ENCODE results near the gene POFUT1.
A peak's percentile ranks its signal among the peaks of the same experiment; 100 is the strongest.

The POFUT1 gene

DNA sequence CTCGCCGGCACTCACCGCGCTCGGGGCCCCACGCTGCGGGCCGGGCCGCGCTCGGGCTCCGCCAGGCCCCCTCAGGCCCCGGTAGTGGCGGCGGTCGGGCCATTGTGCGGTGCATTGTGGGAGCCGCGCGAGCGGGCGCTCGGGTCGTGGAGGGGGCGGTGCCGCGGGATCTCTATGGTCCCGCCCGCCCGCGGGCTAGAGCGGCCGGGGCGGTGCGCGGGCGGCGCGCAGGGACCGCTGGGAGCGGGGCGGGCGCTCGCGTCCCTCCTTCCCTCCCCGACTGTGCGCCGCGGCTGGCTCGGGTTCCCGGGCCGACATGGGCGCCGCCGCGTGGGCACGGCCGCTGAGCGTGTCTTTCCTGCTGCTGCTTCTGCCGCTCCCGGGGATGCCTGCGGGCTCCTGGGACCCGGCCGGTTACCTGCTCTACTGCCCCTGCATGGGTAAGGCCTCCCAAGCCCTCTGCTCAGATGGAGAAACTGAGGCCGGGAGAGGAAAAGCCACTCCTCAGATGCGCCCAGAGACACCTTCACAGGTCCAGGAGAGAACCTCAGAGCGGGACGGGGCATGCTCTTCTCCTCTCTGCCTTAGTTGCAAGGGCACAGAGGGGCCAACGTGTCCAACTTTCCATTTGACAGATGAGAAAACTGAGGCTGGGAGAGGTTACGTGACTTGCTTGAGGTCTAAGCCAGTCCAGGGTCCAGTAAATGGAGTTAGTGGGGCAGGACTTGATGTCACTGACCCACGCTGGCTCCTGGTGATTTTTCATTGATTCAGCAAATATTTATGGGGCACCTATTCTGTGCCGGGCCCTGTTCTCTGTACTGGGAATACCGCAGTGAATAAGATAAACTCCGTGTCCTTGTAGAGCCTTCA is at the start of gene POFUT1, which contains the start of gene PLAGL2:
Gene POFUT1, plus strand, starts transcription at position 255 of the 873 bp plus-strand sequence. Its CDS starts 62 bp downstream, at position 317.
Gene PLAGL2, minus strand, starts transcription at position 118 of the 873 bp plus-strand sequence. CDS start 5,565 bp downstream, outside the sequence.
- Histone ChIP-seq H3K4me3 (ENCODE audit: low read length) (peak within 1 kb of the TSS; percentile 98), H3K27me3 (replicated peaks; ENCODE audit: control insufficient read depth, insufficient read depth, low read length) (no peaks in the 10 kb centered on the region), H3K9me3 (ENCODE audit: control insufficient read depth, low read length) (no peaks in the 10 kb centered on the region), H3K4me1 (ENCODE audit: control insufficient read depth, insufficient read depth, low read length) (peaks cover 53% of the 10 kb centered on the region), H3K9ac (ENCODE audit: low read length) (peak within 1 kb of the TSS; percentile 99), H3K36me3 (ENCODE audit: control insufficient read depth, insufficient read depth, low read length, severe bottlenecking) (peaks cover 23% of the 10 kb centered on the region)
- DNase-seq (ENCODE audit: low read depth), result peak; percentile 97

DNA sequence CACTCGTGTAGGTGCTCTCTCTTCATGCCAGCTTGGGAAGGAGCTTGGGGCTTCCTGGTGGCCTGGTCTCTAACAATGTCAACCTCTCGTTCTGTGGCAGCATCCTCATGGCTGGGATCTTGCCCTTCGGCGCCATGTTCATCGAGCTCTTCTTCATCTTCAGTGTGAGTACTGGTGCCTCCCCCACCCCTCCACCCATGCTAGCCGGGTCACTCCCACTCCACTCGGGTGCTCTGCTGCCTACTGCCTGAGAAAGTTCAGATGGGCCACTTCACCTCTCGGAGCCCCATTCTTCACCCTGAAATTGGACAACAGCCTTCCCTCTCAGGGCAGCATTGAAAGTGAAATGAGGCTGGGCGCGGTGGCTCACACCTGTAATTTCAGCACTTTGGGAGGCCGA is 49.3 kb upstream of the POFUT1 start:
- H3K36me3 ChIP-seq (ENCODE audit: control insufficient read depth, insufficient read depth, low read length, severe bottlenecking), result peaks cover 68% of the 10 kb centered on the region

DNA sequence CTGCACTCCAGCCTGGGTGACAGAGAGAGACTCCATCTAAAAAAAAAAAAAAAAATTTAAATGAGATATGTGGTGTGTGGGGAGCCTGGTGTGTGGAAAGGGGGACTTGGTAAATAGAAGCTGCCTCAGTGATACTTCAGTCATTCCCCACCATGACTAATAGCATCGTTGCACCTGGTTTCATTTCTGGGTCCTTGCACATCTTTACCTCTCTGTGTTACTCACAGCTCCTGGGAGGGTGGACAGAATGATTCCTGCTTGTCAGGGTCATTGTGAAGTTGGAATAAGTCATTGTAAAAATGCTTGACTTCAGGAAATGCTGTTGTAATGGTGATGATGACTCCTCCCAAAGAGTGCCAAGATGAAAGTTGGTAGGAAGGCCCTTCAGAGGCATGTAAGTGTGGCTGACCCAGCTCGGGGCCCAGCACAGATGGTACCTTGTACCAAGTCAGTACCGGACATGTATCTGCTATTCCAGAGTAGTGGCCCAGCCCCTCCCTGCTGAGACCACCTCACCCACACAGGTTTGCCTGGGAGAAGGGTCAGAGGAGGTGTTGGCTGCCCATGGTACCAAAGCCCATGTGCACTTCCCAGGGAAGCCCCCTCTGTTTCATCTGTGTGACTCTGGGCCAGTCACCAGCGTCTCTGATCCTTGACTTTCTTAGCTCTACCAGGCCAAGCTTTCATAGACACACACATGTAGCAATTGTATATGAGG is 48.6 kb upstream of the POFUT1 start:
- no peak for DNase-seq (ENCODE audit: low read depth)

More for the DNA sequence above, 49.3 kb upstream of the POFUT1 start:
- no peaks in the 10 kb centered on the region for H3K9me3 ChIP-seq (ENCODE audit: control insufficient read depth, low read length)
- no peak for DNase-seq (ENCODE audit: low read depth)
- H3K27me3 ChIP-seq (replicated peaks; ENCODE audit: control insufficient read depth, insufficient read depth, low read length), result no peaks in the 10 kb centered on the region
- H3K4me1 ChIP-seq (ENCODE audit: control insufficient read depth, insufficient read depth, low read length), result peaks cover 14% of the 10 kb centered on the region
- no peak overlapping the region for H3K9ac ChIP-seq (ENCODE audit: low read length)
- H3K4me3 ChIP-seq (ENCODE audit: low read length), result no peak overlapping the region

GRCh38 chr20:32159766-32160221 is 47.9 kb upstream of the POFUT1 start:
- Histone ChIP-seq H3K27me3 (replicated peaks; ENCODE audit: control insufficient read depth, insufficient read depth, low read length) (no peaks in the 10 kb centered on the region), H3K4me1 (ENCODE audit: control insufficient read depth, insufficient read depth, low read length) (peaks cover 11% of the 10 kb centered on the region), H3K9ac (ENCODE audit: low read length) (no peak overlapping the region), H3K4me3 (ENCODE audit: low read length) (no peak overlapping the region), H3K36me3 (ENCODE audit: control insufficient read depth, insufficient read depth, low read length, severe bottlenecking) (peaks cover 65% of the 10 kb centered on the region), H3K9me3 (ENCODE audit: control insufficient read depth, low read length) (no peaks in the 10 kb centered on the region)
- DNase-seq (ENCODE audit: low read depth), result no peak

More for the DNA sequence above, 48.6 kb upstream of the POFUT1 start:
- Histone ChIP-seq H3K27me3 (replicated peaks; ENCODE audit: control insufficient read depth, insufficient read depth, low read length) (no peaks in the 10 kb centered on the region), H3K4me1 (ENCODE audit: control insufficient read depth, insufficient read depth, low read length) (peaks cover 14% of the 10 kb centered on the region), H3K9ac (ENCODE audit: low read length) (no peak overlapping the region), H3K36me3 (ENCODE audit: control insufficient read depth, insufficient read depth, low read length, severe bottlenecking) (peaks cover 62% of the 10 kb centered on the region), H3K9me3 (ENCODE audit: control insufficient read depth, low read length) (no peaks in the 10 kb centered on the region), H3K4me3 (ENCODE audit: low read length) (no peak overlapping the region)

- H3K4me1 ChIP-seq (ENCODE audit: control insufficient read depth, insufficient read depth, low read length), result peaks cover 5% of the 10 kb centered on the region
- H3K4me3 ChIP-seq (ENCODE audit: low read length), result no peak overlapping the region
- H3K9ac ChIP-seq (ENCODE audit: low read length), result no peak overlapping the region
- DNase-seq (ENCODE audit: low read depth), result no peak
- no peaks in the 10 kb centered on the region for H3K9me3 ChIP-seq (ENCODE audit: control insufficient read depth, low read length)
- H3K36me3 ChIP-seq (ENCODE audit: control insufficient read depth, insufficient read depth, low read length, severe bottlenecking), result peaks cover 70% of the 10 kb centered on the region
- H3K27me3 ChIP-seq (replicated peaks; ENCODE audit: control insufficient read depth, insufficient read depth, low read length), result no peaks in the 10 kb centered on the region
Measured at GRCh38 chr20:32160341-32160740, 47.3 kb upstream of the POFUT1 start.

GRCh38 chr20:32162351-32162750 is 45.3 kb upstream of the POFUT1 start:
- Histone ChIP-seq H3K9ac (ENCODE audit: low read length) (no peak overlapping the region), H3K27me3 (replicated peaks; ENCODE audit: control insufficient read depth, insufficient read depth, low read length) (no peaks in the 10 kb centered on the region), H3K4me3 (ENCODE audit: low read length) (no peak overlapping the region), H3K36me3 (ENCODE audit: control insufficient read depth, insufficient read depth, low read length, severe bottlenecking) (peaks cover 79% of the 10 kb centered on the region), H3K9me3 (ENCODE audit: control insufficient read depth, low read length) (no peaks in the 10 kb centered on the region), H3K4me1 (ENCODE audit: control insufficient read depth, insufficient read depth, low read length) (no peaks in the 10 kb centered on the region)
- DNase-seq (ENCODE audit: low read depth), result no peak

DNA sequence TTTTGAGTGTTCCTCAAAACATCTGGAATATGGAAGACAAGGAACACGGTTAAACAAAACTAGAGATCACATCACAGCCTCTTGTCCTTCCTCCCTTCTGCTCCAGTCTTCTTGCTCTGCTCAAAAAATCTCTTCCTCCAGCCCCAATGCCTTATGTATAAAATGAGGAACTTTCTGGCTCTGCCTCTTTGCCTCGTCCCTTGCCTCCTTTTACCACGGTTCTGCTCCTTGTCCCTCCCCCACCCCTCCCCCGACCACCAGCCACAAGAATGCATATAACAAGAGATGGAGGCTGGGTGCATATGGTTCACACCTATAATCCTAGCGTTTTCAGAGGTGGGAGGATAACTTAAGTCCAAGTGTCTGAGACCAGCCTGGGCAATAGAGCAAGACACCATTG is 43.7 kb upstream of the POFUT1 start:
- Histone ChIP-seq H3K36me3 (ENCODE audit: control insufficient read depth, insufficient read depth, low read length, severe bottlenecking) (peaks cover 67% of the 10 kb centered on the region), H3K9ac (ENCODE audit: low read length) (no peak overlapping the region), H3K27me3 (replicated peaks; ENCODE audit: control insufficient read depth, insufficient read depth, low read length) (no peaks in the 10 kb centered on the region), H3K4me3 (ENCODE audit: low read length) (no peak overlapping the region), H3K4me1 (ENCODE audit: control insufficient read depth, insufficient read depth, low read length) (no peaks in the 10 kb centered on the region), H3K9me3 (ENCODE audit: control insufficient read depth, low read length) (no peaks in the 10 kb centered on the region)
- no peak for DNase-seq (ENCODE audit: low read depth)

DNA sequence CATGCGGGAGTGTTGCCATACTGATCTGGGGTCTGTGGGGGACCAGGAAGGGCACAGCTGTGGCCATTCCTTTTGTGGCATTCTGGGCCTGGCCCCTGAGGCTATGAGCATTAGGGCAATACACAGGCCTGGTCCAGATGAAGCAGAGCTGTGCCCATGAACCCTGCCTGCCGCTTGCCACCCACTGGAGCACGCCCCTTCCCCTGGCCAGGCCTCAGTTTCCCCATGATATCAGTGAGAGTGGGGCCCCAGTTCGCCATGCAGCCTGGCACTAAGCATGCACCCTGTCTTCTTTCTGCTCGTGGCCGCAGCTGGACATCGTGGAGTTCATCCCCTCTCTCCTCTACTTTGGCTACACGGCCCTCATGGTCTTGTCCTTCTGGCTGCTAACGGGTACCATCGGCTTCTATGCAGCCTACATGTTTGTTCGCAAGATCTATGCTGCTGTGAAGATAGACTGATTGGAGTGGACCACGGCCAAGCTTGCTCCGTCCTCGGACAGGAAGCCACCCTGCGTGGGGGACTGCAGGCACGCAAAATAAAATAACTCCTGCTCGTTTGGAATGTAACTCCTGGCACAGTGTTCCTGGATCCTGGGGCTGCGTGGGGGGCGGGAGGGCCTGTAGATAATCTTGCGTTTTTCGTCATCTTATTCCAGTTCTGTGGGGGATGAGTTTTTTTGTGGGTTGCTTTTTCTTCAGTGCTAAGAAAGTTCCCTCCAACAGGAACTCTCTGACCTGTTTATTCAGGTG is 42.5 kb upstream of the POFUT1 start:
- Histone ChIP-seq H3K9me3 (ENCODE audit: control insufficient read depth, low read length) (no peaks in the 10 kb centered on the region), H3K4me3 (ENCODE audit: low read length) (no peak overlapping the region), H3K27me3 (replicated peaks; ENCODE audit: control insufficient read depth, insufficient read depth, low read length) (no peaks in the 10 kb centered on the region), H3K9ac (ENCODE audit: low read length) (no peak overlapping the region), H3K4me1 (ENCODE audit: control insufficient read depth, insufficient read depth, low read length) (no peaks in the 10 kb centered on the region), H3K36me3 (ENCODE audit: control insufficient read depth, insufficient read depth, low read length, severe bottlenecking) (peaks cover 55% of the 10 kb centered on the region)
- no peak for DNase-seq (ENCODE audit: low read depth)

GRCh38 chr20:32165836-32166545 is 41.7 kb upstream of the POFUT1 start:
- DNase-seq (ENCODE audit: low read depth), result no peak
- Histone ChIP-seq H3K36me3 (ENCODE audit: control insufficient read depth, insufficient read depth, low read length, severe bottlenecking) (peaks cover 50% of the 10 kb centered on the region), H3K4me1 (ENCODE audit: control insufficient read depth, insufficient read depth, low read length) (no peaks in the 10 kb centered on the region), H3K9me3 (ENCODE audit: control insufficient read depth, low read length) (no peaks in the 10 kb centered on the region), H3K4me3 (ENCODE audit: low read length) (no peak overlapping the region), H3K9ac (ENCODE audit: low read length) (no peak overlapping the region), H3K27me3 (replicated peaks; ENCODE audit: control insufficient read depth, insufficient read depth, low read length) (no peaks in the 10 kb centered on the region)

- DNase-seq (ENCODE audit: low read depth), result no peak
Measured at GRCh38 chr20:32167552-32167951, 40.1 kb upstream of the POFUT1 start.

More at GRCh38 chr20:32167552-32167951, 40.1 kb upstream of the POFUT1 start:
- Histone ChIP-seq H3K9me3 (ENCODE audit: control insufficient read depth, low read length) (no peaks in the 10 kb centered on the region), H3K9ac (ENCODE audit: low read length) (no peak overlapping the region), H3K36me3 (ENCODE audit: control insufficient read depth, insufficient read depth, low read length, severe bottlenecking) (peaks cover 34% of the 10 kb centered on the region), H3K27me3 (replicated peaks; ENCODE audit: control insufficient read depth, insufficient read depth, low read length) (no peaks in the 10 kb centered on the region), H3K4me3 (ENCODE audit: low read length) (no peak overlapping the region), H3K4me1 (ENCODE audit: control insufficient read depth, insufficient read depth, low read length) (no peaks in the 10 kb centered on the region)

Data from adipocyte (in vitro differentiated cells).